Neural cell (in vitro differentiated cells): Measurements from ENCODE around the gene RNF13. TPM values are rescaled to one million over a fixed set of nuclear protein-coding genes. Genes with fewer than 3 reads are reported as not detected.

Source experiments
- H2AFZ ChIP-seq: fragments of 200-600, 300-800 bp; sonication (generic), shearing (Covaris generic); 2 replicates; pipeline ENCODE4 v1.6.0; 2014; ENCODE audit warnings: low read depth, mild to moderate bottlenecking, antibody characterized with exemption, low read length, moderate library complexity
- H3F3A ChIP-seq: fragments of 200-600 bp; shearing (Covaris generic); 2 replicates; pipeline ENCODE4 v1.6.1; 2016; ENCODE audit warnings: mild to moderate bottlenecking, moderate library complexity, mixed read lengths, antibody characterized with exemption, low read length; ENCODE audit not compliant: insufficient read depth, poor library complexity, severe bottlenecking
- H3K27ac ChIP-seq: fragments of 200-600, 300-800 bp; sonication (generic), shearing (Covaris generic); 2 replicates; pipeline ENCODE4 v1.5.1; 2014; ENCODE audit warnings: mild to moderate bottlenecking, low read length, moderate library complexity
- H3K27me3 ChIP-seq: fragments of 300-800, 200-600 bp; sonication (generic), shearing (Covaris generic); 2 replicates; pipeline ENCODE4 v1.6.0; 2014; ENCODE audit warnings: mild to moderate bottlenecking, low read depth, low read length, moderate library complexity; ENCODE audit not compliant: insufficient read depth
- H3K36me3 ChIP-seq: fragments of 300-800, 200-600 bp; sonication (generic), shearing (Covaris generic); 2 replicates; pipeline ENCODE4 v1.5.1; 2014; ENCODE audit warnings: mild to moderate bottlenecking, antibody characterized with exemption, low read length, moderate library complexity; ENCODE audit not compliant: insufficient read depth
- H3K4me2 ChIP-seq: fragments of 300-800, 200-600 bp; sonication (generic), shearing (Covaris generic); 2 replicates; pipeline ENCODE4 v1.6.0; 2014; ENCODE audit warnings: mild to moderate bottlenecking, low read length
- H3K4me3 ChIP-seq: fragments of 300-800, 200-600 bp; sonication (generic), shearing (Covaris generic); 2 replicates; pipeline ENCODE4 v1.5.1; 2014; ENCODE audit warnings: mild to moderate bottlenecking, low read length, moderate library complexity
- H3K79me2 ChIP-seq: fragments of 200-600 bp; shearing (Covaris generic); replicated peaks from 2 replicates; pipeline ENCODE4 v1.6.0; 2014; ENCODE audit warnings: mild to moderate bottlenecking, low read length, moderate library complexity; ENCODE audit not compliant: insufficient read depth
- H3K9ac ChIP-seq: fragments of 300-800, 200-600 bp; sonication (generic), shearing (Covaris generic); 2 replicates; pipeline ENCODE4 v1.6.1; 2016; ENCODE audit warnings: mild to moderate bottlenecking, low read length, mixed read lengths
- H3K9me2 ChIP-seq: fragments of 200-600 bp; shearing (Covaris generic); 2 replicates; pipeline ENCODE4 v1.6.1; 2016; ENCODE audit warnings: mild to moderate bottlenecking, low read length, mixed read lengths; ENCODE audit not compliant: insufficient read depth
- H3K9me3 ChIP-seq: fragments of 200-600, 300-800 bp; sonication (generic), shearing (Covaris generic); 2 replicates; pipeline ENCODE4 v1.6.1; 2016; ENCODE audit warnings: mild to moderate bottlenecking, mixed run types, low read length, moderate library complexity, mixed read lengths
- H4K20me1 ChIP-seq: fragments of 200-600 bp; shearing (Covaris generic); 2 replicates; pipeline ENCODE4 v1.6.1; 2016; ENCODE audit warnings: mild to moderate bottlenecking, mixed run types; ENCODE audit not compliant: insufficient read depth
- CTCF ChIP-seq: fragments of 450-650 bp; IDR thresholded peaks from 2 replicates; pipeline ENCODE4 v1.5.1; 2014; ENCODE audit warnings: antibody characterized with exemption, mild to moderate bottlenecking, moderate library complexity; ENCODE audit not compliant: poor library complexity, severe bottlenecking
- EP300 ChIP-seq: fragments of 450-650 bp; conservative IDR thresholded peaks from 2 replicates; pipeline ENCODE4 v1.6.1; 2014; ENCODE audit warnings: antibody characterized with exemption, mild to moderate bottlenecking, moderate library complexity; ENCODE audit not compliant: poor library complexity, severe bottlenecking
- EZH2 ChIP-seq: fragments of 200-600, 300-800 bp; shearing (Covaris generic), sonication (generic); IDR thresholded peaks from 2 replicates; pipeline ENCODE4 v1.6.1; 2014; ENCODE audit warnings: antibody characterized with exemption, low read length, borderline replicate concordance, mild to moderate bottlenecking; ENCODE audit not compliant: insufficient read depth, poor library complexity, severe bottlenecking
- MXI1 ChIP-seq: fragments of 450-650 bp; conservative IDR thresholded peaks from 2 replicates; pipeline ENCODE4 v1.6.1; 2014; ENCODE audit warnings: antibody characterized with exemption, mild to moderate bottlenecking; ENCODE audit not compliant: poor library complexity, severe bottlenecking
- POLR2AphosphoS5 ChIP-seq: IDR thresholded peaks from 2 replicates; pipeline ENCODE4 v1.6.1; 2012
- RAD21 ChIP-seq: fragments of 450-650 bp; conservative IDR thresholded peaks from 2 replicates; pipeline ENCODE4 v1.6.1; 2014; ENCODE audit warnings: antibody characterized with exemption, mild to moderate bottlenecking, moderate library complexity
- REST ChIP-seq: IDR thresholded peaks from 2 replicates; pipeline ENCODE4 v1.6.1; 2012; ENCODE audit warnings: borderline replicate concordance
- SMC3 ChIP-seq: fragments of 450-650 bp; conservative IDR thresholded peaks from 2 replicates; pipeline ENCODE4 v1.6.1; 2014; ENCODE audit warnings: antibody characterized with exemption, mild to moderate bottlenecking, moderate library complexity; ENCODE audit not compliant: poor library complexity
- TAF1 ChIP-seq: IDR thresholded peaks from 2 replicates; pipeline ENCODE4 v1.6.1; 2012; ENCODE audit warnings: low read depth
- polyA plus RNA-seq: library from polyadenylated mRNA; depleted of rRNA; stranded (reverse); fragments of >200 nt; gene quantifications from 2 replicates; pipeline ENCODE4 v1.2.3, GENCODE V29; 2014
- small RNA-seq, 3 experiments: library from RNA; depleted of rRNA; stranded (forward); fragments of <200 nt; gene quantifications; one replicate each; pipeline ENCODE3, GENCODE V24; 2012

The RNF13 gene
- polyA plus RNA-seq, 1 donor from 2014 or later = 52.3 TPM

- Histone ChIP-seq H3K9me2 (no peaks in the 10 kb centered on the region), H3K27ac (no peak overlapping the region), H3K79me2 (no peaks in the 10 kb centered on the region), H3K4me2 (no peak overlapping the region), H3K9ac (no peak overlapping the region), H2AFZ (no peak overlapping the region), H4K20me1 (no peaks in the 10 kb centered on the region), H3K27me3 (no peaks in the 10 kb centered on the region), H3K4me3 (no peak overlapping the region), H3F3A (no peaks in the 10 kb centered on the region), H3K9me3 (no peaks in the 10 kb centered on the region), H3K36me3 (no peaks in the 10 kb centered on the region)
- TF ChIP-seq EZH2 = no peak
- TF ChIP-seq CTCF = no peak
- no peak for TF ChIP-seq POLR2AphosphoS5
- no peak for TF ChIP-seq EP300
- TF ChIP-seq MXI1 = no peak
- no peak for TF ChIP-seq REST
- no peak for TF ChIP-seq SMC3
- TF ChIP-seq RAD21 = no peak
- TF ChIP-seq TAF1 = no peak
These were observed 193.8 kb downstream of the RNF13 start for GRCh38 chr3:150006794-150007193.

Small RNAs within 50 kb of the gene (small RNA-seq; reads per million reads assigned to genes)
- gene RNU6-507P (0 reads per million in 3 experiments), gene RNU6-720P (0 to 0.08 (median 0) reads per million in 3 experiments)

Other genes with a start within 250 kb of the RNF13 start
- 0.60 and 0.97 TPM in 2 replicates for gene WWTR1, start 155.2 kb upstream of the RNF13 start, polyA plus RNA-seq
- 95.2 and 126 TPM in 2 replicates for gene COMMD2, start 60.7 kb upstream of the RNF13 start, polyA plus RNA-seq
- gene ANKUB1, start 20.7 kb upstream of the RNF13 start, polyA plus RNA-seq = not detected in 2 replicates
- gene PFN2, start 157.7 kb downstream of the RNF13 start, polyA plus RNA-seq = 527 and 542 TPM in 2 replicates